NCI-H226 (cell line): ENCODE data around the gene RAB3C.
"Not testable (repeated sequence)": the region's sequence is repeated elsewhere in the genome, so short reads cannot be mapped to it uniquely, and the experiment has no call there.

ENCODE experiments used
- DNase-seq: peaks from one replicate; pipeline ENCODE4 v3.0.0-alpha.2; 2015

RAB3C gene

DNA sequence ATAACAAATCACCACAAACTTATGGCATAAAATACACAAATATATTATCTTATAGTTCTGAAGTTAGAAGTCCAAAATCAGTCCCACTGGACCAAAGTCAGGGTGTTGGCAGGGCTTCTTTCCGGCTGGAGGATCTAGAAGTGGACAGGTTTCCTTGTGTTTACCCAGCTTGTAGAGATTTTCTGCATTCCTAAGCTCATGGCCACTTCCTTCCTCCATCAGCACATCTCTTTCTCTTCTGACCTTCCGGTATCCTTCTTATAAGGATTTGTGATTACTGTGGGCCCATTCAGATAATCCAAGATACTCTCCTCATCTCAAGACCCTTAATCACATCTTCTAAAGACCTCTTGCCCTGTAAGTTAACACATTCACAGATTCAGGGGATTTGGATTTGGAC lies 97.6 kb downstream of the RAB3C start:
- no peak for DNase-seq

DNA sequence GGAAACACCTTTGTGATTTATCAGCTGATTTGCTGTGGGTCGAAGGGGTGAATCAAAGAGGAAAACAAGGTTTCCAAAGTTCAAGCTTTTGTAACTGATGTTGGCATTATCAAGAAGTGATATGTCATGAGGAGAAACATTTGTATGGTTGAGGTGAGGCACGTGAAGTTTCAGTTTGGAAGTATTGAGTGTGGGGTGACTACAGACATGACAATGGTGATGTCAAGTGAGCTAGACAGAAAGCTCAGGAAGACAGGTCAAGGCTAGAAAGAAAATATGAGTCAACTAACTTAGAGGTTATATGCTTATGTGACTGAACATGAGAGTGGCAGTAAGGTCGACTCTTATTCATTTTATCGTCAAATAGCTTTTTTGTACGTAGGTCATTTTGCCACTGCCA lies 99.1 kb downstream of the RAB3C start:
- DNase-seq, result no peak

DNA sequence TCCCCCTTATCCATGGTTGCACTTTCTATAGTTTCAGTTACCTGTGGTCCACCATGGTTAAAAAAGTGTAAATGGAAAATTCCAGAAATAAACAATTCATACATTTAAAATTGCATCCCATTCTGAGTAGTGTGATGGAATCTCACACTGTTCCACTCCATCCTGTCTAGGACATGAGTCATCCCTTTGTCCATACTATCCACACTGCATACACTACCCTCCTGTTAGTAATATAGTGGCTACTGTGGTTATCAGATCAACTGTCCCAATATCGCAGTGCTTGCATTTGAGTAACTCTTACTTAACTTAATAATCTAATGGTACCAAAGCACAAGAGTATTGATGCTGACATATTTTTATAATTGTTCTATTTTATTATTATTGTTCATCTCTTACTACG lies 100.7 kb downstream of the RAB3C start:
- DNase-seq, result no peak

DNA sequence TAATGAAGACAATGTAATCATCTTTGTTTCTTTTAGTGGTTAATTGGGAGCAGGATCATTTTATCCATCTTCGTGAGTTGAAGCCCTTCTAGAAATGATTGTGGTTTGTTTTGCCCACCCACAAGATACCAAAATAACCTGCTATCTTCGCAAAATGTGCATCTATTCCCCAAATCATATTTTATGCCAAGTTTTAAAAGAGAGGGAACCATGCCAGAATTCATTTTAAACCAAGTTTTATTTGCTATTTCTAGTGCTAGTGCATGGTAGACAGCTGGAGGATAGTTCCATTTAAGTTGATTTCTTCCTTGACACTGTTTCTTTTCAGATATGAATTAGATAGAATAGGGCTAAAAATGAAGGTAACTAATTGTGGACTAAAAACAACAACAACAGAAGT lies 104.2 kb downstream of the RAB3C start:
- DNase-seq, result no peak

DNA sequence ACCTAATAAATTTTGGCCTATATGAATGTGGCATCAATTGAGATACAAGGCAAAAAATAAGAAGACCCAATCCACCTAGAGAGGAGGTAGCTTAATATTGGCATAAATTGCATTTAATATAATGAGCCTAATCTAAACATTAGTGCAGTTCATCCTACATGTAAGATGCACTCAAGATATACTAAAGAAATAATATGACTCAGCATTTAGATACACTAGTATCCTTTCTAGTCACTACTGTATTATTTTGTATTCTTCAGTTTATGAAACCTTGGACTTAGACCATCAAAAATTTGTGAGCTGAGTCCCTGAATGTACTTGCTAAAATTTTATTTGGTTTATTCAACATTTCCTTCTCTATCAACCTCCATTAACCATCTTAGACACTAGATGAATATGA lies 104.7 kb downstream of the RAB3C start:
- DNase-seq, result no peak

DNA sequence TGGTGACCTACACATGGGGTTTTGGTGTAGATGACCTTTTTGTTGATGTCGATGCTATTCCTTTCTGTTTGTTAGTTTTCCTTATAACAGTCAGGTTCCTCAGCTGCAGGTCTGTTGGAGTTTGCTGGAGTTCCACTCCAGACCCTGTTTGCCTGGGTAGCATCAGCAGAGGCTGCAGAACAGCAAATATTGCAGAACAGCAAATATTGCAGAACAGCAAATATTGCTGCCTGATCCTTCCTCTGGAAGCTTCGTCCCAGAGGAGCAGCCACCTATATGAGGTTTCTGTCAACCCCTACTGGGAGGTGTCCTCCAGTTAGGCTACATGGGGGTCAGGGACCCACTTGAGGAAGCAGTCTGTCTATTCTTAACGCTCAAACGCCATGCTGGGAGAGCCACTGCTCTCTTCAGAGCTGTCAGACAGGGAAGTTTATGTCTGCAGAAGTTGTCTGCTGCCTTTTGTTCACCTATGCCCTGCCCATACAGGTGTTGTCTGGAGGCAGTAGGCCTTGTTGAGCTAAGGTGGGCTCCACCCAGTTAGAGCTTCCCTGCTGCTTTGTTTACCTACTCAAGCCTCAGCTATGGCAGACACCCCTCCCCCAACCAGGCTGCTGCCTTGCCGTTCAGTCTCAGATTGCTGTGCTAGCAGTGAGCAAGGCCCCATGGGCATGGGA lies 116.3 kb downstream of the RAB3C start:
- DNase-seq, result not testable (repeated sequence)

DNA sequence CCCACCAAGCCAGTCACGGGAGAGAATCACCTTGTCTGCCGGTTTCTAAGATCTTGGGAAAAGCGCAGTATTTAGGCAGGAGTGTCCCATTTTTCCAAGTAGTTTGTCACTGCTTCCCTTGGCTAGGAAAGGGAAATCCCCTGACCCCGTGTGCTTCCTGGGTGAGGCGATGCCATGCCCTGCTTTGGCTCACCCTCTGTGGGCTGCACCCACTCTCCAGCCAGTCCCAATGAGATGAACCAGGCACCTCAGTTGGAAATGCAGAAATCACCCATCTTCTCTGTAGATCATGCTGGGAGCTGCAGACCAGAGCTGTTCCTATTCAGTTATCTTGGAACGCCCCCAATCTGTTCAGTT lies 116.9 kb downstream of the RAB3C start:
- DNase-seq, result no peak

DNA sequence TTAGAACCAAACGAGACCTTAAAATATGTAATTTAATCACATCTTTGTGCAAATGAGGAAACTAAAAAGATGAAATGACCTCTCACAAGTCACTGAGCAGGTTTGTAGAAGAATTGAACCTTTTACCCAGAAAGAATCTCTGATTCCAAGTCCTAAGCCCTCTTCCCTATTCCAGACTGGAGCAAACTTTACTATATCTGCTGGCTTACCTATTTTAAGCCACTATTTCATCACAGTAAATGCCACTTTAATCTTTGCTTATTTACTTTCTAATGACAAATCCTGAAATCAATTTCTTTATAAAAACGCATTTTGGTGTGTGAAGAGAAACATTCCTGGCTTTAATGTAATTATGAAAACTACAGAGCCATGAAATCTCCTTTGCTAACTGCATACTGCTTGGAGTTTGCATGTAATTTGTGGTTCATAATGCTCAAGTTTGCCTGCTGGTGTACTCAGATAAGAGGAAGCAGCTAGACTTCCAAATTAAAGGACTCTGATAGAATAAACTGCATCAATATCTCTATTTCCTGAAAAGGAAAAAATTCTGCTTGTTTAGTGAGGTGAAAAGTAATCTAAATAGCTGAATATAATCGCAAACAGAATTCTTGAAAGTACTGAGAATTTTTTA lies 121.2 kb downstream of the RAB3C start:
- DNase-seq, result no peak

DNA sequence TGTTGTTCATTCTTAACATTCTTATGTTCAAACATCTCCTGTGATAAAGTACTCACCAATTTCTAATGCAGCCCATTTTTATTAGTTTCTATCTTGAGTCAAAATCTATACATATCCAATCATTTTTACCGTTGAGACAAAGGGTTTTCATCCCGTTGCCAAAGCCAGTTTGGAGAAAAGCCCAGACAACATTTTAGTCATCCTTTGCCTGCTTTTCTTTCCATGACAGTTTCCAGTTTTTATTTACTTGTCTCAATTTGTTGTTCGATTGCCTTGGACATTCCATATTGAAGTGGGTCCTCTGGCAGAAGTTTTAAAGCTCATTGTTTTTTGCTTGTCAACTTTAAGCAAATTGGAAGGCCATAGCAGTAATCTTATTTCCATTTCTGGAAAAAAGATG lies 123.9 kb downstream of the RAB3C start:
- DNase-seq, result no peak

DNA sequence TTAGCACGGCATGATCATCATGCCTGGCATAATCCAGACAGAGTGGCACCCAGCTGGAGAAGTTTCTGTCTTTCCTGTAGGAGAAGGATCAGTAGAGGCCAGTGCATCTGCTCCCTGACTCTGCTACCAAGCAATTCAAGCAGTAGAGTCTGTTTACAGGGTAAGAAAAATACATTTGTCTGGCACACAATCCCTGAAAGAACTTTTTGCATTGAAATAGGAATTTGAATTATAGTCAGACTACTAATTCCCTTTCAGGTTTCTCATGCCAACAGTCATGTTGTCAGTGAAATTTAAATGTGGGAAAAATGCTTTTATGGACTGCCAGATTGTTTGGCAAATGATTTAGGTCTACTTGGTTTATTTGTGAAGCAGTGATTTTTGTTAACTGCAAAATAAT lies 125.6 kb downstream of the RAB3C start:
- DNase-seq, result no peak

DNA sequence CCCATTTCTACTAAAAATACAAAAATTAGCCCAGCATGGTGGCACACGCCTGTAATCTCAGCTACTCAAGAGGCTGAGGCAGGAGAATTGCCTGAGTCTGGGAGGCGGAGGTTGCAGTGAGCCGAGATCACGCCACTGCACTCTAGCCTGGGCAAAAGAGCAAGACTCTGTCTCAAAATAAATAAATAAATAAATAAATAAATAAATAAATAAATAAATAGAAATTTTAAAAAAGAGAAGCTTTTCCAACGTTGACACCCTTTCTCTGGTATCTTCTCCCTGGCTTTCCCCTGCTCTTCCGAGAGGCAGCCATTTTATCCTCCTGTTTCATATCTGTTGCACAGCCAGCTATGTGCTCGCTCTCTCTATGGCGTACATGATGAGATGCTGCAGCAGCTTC lies 127.5 kb downstream of the RAB3C start:
- not testable (repeated sequence) for DNase-seq

DNA sequence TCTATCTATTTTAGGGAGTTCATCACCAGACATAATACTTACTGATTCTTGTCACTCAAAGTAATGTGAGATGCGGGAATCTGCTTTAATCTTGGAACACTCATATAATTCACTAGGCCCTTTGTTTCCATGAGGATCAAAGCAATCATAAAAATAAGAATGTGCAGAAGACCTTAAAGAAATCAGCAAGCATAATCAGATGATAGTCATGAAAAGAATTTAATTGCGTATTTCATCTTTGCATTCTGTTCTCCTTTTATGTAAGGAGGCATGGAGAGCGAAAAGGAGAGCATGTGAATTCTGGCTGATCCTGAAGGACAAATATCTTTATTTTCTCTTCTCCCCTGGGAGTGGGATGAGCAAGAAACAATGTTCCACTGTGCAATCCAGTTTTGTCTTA lies 128.0 kb downstream of the RAB3C start:
- no peak for DNase-seq

DNA sequence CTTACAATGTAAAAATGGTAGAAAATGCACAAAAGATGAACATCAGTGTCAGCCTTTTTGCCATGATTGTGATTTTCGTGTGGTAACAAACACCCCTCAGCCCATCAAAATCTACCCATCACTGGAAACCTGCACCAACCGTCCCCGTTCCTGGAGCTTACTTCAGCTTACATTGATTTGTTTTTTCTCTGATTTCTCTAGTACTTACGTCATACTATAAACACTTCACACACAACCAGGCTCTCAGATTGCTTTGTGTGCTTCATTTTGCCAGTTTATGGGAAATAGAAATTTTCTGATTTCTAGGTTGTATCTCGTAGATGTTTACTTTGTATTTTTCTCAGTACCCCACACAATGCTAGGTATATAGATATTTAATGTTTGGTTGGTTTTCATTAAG lies 129.1 kb downstream of the RAB3C start:
- DNase-seq, result no peak

DNA sequence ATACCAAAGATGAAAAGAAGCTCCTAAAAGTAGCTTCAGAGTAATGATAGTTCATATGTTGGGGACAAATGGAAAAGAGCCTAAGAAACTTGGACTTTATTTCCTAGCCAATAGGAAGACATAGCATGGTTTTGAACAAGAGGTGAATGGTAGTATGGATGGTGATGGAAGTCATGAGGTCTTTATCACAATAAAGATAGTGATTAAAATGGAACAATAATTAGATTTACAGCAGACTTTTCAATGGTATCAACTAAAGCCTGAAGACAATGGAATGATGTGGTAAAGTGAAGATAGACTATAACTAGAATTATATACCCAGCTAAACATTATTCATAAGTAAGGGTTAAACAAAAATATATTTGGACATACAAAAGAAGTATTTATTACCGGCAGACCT lies 131.2 kb downstream of the RAB3C start:
- DNase-seq, result no peak

DNA sequence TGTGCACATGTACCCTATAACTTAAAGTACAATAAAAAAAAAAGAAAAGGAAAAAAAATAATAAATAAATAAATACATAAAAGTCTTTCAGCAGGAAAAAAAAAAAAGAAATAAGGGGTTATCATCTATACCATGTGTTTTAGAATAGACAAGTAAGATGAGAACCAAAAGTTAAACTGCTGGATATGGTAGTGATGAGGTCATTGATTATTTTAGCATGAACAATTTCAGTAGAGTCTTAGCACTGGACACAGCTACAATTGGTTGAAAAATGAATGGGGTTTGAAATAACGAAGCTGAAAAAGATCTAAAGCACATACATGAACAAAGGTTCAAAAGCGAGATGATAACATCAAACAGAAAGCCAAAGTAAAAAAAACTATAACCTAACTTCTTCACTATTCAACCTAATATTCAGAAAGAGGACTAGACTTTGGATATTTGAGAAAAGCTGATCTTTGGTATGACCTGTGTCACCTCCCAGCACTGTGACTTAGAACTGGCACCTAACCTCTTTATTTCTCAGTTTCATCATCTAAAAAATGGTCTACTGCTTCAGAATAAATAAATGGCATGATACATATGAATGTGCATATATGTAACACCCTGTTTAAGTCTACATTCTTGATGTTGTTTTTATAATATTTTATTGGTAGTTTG lies 133.3 kb downstream of the RAB3C start:
- DNase-seq, result no peak

DNA sequence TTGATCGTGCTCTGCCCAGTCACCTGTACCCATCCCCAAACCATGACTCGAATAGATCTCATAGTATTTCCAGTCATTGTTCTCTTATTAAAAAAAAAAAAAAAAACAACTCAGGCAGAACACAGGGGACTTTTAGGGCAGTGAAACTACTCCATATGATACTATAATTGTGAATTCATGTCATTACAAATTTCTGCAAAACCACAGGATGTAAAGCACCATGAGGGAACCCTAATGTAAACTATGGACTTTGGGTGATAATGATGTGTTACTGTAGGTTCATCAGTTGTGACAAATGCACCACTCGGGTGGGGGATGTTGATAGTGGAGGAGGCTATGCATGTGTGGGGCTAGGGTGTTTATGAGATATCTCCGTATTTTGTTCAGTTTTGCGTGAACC lies 133.8 kb downstream of the RAB3C start:
- DNase-seq, result no peak

DNA sequence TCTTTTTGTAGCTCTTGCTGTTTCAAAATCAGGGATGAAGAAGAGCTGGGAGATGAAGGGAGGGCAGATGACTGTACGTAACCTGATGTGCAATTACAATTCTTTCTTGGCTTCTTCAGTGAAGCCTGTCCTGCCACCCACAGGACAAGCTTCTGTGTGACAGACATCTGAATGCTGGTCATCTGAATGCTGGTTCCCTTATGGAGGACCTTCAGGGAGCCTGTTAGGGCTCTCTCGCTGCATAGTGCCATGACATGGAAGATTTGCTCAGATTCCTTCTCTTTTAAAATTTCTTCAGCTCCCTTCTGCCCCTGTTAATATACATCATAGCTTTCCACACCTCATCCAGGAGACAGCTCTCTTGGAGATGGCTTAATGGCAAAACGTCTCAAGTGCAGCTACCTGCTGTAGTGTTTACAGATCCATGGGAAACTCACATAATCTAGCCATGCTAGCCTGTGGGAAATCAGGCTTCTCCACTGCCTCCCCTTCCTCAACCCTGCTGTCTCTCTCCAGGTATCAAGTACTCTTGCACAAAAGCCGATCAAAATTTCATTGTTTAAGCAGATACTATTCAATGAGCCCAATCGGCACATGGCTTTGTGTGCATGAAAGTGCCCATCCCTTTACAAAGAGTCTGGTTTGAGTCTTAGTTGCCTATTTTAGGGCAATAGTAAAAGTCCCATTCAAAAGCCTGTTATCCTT lies 134.6 kb downstream of the RAB3C start:
- no peak for DNase-seq

DNA sequence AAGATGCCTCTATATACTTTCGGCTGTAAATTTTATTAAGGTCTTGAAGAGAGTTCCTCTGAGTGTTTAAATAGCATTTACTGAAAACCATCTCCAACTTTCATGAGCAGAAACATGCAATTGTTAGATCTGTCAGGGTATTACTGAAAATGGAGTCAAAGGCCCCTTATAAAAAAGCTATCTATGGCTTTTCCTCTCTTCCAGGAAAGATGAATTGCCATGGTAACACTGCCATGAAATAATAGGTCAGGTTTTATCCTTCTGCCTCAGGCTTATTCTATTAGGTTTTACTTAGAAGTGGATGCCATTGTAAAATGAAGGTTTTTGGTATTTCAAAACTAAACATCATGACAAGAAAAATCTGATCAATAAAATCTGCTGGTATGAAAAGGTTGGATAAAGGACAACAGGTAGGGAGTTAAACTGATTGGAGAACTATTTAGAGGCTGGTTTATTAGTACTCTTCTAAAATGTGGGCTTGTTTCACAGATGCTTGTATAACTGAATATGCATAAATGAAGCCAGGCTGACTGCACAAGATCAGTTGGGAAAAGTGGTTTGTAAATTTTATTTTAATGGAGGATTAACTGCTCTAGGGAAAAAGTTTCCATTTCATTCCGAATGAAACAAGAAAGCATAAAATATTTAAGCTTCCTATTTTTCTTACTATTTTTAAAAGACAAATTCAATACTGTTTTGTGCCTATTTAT lies 135.5 kb downstream of the RAB3C start:
- no peak for DNase-seq

DNA sequence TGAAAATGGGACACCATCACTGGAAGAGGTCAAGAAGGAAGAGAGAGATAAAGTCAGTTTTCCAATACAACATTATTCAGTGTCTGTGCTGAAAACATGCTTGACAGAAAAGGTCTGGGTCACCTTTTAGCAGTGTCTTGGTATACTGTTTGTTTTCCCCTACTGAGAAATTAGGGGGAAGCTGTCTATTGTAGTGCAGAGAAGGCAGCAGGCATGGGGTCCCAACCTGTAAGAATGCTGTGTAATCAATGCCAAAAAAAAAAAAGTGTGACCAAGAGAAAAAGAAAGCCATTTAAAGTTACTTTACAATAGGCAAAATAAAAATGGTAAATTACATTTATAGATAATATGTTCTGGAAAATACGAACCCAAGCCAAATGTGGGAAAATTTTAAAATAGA lies 139.3 kb downstream of the RAB3C start:
- DNase-seq, result no peak

DNA sequence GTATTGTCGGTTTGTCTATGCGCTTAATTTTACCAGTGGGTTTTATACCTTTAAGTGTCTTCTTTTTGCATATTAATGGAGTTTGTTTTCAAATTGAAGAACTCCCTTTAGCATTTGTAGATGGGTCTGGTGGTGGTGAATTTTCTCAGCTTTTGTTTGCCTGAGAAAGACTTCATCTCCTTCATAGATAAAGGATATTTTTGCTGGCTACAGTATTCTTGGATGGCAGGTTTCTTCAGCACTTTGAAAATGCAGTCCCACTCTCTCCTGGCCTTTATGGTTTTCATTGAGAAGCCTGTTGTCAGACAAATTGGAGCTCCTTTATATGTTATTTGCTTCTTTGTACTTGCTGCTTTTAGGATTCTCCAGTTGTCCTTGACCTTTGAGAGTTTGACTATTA lies 142.1 kb downstream of the RAB3C start:
- DNase-seq, result no peak

DNA sequence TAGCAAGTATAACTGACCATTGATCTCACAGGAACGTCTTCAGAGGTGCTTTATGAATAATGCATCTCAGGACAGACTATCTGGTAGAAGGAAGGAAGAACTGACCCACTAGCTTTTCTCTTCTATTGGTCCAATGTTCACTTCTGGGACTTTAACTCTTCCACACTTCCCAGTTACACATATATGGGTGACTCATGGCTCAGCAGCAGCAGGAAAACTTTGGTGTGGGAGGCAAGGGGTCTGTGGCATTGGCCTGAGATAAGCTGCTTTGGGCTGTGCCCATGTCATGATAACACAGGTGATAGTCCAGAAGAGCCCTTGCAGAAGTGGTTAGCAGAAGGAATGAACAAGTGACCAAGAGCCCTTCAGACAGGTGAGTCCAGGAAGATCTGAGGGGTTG lies 148.8 kb downstream of the RAB3C start:
- DNase-seq, result no peak

DNA sequence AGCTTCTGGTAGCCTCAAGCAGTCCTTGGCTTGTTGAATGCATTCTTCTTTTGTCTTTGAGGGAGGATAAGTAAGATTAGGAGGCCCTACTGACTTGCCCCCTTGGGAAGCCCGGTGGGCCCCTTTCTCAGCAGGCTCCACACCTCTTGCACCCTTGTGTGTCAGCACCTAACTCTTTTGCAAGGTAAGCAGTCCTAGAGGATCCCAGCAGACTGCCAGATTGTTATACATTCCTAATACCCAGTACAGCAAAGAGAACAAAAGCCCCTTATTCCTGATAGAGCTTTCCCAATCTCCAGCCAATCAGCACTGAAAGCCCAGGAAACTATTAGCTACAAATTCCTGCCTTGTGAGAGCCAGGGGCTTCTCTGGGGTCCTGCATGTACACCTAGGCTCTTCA lies 152.8 kb downstream of the RAB3C start:
- no peak for DNase-seq

DNA sequence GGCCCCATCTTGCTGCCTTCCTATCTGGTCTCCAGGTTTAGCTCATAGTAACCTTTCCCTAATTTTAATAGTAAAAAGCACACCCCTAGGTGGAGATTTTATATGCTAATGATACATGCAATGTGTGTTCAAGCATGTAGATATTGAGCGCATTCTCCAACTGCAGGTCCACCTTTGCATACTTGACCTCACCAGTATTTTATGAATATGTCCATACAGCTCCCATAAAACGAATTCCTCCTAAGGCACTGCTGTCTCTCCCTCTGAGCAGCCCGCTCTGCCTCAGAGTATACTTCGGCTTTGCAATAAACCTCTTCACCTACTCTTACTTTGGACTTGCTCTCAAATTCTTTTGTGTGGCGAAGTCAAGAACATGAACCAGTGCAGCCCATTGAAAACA lies 153.3 kb downstream of the RAB3C start:
- DNase-seq, result no peak
